GM21390 (cell line): ENCODE data around the gene CDC20.

ENCODE experiments used
- ATAC-seq: cut with Tn5 transposase; IDR thresholded peaks from one replicate; pipeline ENCODE4 v1.9.1; 2021; ENCODE audit not compliant: unreplicated experiment

CDC20 gene

DNA sequence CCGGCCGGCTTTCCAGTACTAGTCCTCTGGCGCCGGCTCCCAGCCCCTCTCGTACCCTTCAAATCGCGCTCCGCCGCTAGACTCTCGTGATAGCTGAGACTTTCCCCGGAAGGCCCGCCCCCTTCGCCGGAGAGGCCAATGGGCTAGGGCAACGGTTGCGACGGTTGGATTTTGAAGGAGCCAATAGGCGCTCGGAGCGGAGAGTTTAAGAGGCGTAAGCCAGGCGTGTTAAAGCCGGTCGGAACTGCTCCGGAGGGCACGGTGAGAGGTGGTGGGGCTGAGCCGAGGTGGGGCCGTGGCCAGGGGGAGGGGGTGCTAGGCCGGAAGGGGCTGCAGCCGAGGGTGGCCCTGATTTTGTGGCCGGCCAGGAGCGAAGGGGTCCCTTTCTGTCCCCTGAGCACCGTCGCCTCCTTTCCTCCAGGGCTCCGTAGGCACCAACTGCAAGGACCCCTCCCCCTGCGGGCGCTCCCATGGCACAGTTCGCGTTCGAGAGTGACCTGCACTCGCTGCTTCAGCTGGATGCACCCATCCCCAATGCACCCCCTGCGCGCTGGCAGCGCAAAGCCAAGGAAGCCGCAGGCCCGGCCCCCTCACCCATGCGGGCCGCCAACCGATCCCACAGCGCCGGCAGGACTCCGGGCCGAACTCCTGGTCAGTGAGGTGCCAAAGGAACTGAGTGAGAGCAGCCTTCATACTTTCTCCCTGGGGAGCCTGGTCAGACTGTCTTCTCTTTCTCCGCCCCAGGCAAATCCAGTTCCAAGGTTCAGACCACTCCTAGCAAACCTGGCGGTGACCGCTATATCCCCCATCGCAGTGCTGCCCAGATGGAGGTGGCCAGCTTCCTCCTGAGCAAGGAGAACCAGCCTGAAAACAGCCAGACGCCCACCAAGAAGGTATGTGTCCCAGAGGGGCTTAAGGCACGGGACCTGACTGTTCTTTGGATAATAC lies at the start of gene CDC20:
TSS of gene CDC20 (plus strand) at position 236 of the 948 bp plus-strand sequence. CDS start at position 471, 235 bp downstream.
- peak; percentile 94 for ATAC-seq

DNA sequence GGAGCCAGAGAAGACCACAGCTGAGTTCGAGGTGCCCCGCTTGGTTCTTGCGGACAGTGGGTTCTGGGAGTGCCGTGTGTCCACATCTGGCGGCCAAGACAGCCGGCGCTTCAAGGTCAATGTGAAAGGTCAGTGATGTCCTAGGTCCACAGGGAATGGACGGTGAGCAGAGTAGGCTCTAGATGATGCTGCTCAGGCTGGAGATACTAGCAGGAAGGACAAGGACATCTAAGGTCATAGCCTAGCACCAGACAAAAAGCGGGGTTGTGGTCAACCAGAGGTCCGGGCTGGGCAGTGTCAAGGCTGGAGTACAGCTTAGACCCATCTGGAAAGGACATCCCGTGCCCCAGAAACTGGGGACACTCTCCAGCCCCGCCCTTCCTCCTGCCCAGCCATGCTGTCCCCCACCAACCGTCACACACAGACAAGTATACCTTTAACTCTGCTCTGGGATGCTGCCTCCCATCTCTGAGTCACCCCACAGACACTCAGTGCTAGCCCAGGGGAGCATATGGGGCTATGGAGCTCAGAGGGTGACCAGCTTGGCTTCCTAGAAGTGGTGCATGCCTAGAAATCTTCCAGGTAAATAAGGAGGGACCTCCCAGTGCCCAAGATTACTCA lies 49.3 kb upstream of the CDC20 start:
- no peak for ATAC-seq

DNA sequence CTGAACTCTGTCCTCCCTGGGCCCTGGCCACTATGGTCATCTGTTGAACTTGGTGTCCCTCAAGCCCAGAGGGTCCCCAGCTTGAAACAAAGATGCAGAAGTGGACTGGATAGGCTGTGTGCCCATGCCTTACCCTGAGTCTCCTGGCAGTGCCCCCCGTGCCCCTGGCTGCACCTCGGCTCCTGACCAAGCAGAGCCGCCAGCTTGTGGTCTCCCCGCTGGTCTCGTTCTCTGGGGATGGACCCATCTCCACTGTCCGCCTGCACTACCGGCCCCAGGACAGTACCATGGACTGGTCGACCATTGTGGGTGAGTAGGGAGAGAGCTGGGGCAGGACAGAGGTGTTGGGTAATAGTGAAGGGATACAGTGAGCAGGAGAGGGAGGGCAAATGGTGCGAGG lies 47.3 kb upstream of the CDC20 start:
- ATAC-seq, result no peak

DNA sequence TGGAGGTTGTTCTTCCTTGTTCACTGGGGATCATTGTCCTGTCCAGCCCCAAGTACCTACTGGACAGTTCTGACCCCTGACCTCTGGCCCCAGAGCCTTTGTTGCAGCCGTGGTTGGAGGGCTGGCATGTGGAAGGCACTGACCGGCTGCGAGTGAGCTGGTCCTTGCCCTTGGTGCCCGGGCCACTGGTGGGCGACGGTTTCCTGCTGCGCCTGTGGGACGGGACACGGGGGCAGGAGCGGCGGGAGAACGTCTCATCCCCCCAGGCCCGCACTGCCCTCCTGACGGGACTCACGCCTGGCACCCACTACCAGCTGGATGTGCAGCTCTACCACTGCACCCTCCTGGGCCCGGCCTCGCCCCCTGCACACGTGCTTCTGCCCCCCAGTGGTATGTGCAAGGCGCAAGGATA lies 46.6 kb upstream of the CDC20 start:
- ATAC-seq, result no peak

DNA sequence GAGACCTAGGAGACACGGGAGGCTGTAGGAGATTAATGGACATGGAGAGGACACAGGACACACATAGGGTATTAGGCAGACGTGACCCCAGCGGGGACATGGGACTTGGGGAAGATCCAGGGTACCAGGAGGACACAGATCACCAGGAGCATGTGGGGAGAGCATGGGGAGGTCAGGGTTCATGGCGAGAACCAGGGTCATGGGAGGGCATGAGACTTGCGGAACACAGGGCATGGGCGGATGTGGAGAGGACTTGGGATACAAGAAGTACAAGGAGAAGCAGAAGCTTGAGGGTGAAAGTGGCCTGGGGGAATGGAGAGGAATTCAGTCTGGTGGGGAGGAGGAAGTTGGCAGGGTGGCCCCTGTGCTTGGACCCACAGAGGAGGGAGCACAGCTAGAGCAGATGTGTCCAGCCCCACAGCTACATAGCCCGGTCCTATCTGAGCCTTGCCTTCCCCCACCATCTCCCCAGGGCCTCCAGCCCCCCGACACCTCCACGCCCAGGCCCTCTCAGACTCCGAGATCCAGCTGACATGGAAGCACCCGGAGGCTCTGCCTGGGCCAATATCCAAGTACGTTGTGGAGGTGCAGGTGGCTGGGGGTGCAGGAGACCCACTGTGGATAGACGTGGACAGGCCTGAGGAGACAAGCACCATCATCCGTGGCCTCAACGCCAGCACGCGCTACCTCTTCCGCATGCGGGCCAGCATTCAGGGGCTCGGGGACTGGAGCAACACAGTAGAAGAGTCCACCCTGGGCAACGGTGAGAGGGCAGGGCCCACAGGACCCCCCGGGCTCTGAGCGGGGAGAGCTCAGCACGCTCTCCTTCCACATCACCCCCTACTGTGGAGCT lies 45.9 kb upstream of the CDC20 start:
- ATAC-seq, result no peak

DNA sequence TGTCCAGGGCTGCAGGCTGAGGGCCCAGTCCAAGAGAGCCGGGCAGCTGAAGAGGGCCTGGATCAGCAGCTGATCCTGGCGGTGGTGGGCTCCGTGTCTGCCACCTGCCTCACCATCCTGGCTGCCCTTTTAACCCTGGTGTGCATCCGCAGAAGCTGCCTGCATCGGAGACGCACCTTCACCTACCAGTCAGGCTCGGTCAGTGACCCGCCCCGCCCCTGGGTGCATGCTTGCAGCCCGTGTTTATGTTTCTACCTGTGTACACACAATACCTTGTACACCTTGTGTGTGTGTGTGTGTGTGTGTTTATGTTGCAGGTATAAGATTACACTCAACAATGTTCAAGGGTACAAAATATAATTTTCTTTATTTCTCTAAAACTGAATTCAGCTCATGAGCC lies 45.0 kb upstream of the CDC20 start:
- no peak for ATAC-seq

DNA sequence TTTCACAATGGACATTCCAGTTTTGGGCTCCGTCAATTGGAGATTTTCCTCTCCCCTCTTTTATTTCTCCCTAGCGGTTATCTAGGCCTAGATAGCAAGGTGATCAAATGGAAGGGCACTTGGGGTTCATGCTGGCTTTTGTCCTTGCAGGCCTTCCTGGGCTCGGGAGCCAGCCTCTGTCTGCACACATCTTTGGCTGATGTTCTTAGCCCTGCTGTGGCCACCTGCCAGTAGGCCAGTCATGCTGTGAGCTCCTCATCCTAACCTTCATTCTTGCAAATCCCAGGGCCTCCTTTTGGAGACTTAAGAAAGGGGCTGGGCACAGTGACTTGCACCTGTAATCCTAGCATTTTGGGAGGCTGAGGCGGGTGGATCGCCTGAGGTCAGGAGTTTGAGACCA lies 44.5 kb upstream of the CDC20 start:
- ATAC-seq, result no peak

DNA sequence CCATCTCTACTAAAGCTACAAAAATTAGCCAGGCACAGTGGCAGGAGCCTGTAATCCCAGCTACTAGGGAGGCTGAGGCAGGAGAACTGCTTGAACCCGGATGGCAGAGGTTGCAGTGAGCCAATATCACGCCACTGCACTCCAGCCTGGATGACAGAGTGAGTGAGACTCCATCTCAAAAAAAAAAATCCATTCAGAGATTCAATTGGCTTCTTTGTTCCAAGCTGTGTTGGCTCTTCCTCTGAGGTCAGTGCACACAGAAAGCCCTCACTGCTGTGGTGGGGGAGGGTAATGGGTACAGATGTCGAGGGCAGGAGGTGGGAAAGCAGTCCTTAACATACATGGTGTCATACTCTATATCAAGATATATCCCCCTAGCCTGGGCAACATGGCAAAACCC lies 43.3 kb upstream of the CDC20 start:
- no peak for ATAC-seq

DNA sequence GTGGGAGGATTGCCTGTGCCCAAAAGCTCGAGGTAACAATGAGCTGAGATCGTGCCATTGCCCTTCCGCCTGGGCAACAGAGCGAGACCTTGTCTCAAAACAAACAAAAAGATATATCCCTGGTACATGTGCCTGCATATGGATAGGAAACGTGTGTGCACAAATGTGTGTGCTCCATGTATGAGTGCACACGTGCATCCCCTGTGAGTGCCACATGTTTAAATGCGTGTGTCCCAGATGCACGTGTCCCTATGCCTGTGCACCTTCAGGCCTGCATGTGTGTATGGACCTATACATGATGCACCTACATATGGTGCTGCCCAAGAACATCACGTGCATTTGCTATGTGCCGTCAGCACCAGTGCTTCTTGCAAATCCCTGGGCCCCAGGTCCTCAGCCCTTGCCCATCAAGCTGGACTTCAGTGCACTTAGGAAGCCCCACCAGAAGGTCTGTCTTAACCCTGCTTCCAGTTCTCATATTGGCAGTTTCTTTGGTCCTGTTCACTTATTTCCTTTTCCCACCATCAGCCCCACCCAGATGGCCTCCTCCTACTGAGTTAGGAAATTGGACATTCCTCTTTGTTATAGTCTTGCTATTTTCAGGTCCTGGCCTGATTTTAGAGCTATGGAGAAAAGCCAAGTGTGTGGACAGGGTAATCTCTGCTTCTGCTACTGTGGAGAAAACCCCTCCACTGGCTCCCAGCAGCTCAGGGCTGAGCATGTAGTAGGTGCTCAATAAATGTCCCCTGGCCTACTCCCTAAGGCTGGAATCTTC lies 42.6 kb upstream of the CDC20 start:
- no peak for ATAC-seq

DNA sequence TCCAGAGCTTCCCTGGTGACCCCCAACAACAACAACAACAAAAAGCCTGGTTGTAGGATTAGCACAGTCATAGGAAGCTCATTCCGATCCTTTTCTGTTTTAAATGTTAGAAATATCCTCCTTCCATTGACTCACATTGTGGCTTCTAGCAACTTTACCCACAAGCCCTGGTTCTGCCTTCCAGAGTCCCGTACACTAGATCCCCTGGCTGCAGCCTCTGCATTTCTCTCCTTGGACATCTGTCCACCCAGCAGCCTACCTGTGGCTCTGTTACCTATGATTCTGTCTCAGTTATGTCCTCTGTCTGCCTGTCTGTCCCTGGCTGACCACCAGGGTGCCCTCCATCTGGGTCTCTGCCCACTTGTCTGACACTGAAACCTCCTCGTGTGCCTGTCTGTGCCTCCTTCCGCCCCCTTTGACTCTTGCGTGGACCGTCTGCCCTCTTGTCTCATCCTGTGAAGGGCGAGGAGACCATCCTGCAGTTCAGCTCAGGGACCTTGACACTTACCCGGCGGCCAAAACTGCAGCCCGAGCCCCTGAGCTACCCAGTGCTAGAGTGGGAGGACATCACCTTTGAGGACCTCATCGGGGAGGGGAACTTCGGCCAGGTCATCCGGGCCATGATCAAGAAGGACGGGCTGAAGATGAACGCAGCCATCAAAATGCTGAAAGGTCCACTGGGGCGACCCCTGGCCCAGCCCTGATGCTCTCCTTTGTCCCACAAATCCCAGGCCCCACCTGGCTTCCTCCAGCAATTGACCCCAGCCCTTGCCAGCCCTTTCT lies 41.9 kb upstream of the CDC20 start:
- ATAC-seq, result no peak

DNA sequence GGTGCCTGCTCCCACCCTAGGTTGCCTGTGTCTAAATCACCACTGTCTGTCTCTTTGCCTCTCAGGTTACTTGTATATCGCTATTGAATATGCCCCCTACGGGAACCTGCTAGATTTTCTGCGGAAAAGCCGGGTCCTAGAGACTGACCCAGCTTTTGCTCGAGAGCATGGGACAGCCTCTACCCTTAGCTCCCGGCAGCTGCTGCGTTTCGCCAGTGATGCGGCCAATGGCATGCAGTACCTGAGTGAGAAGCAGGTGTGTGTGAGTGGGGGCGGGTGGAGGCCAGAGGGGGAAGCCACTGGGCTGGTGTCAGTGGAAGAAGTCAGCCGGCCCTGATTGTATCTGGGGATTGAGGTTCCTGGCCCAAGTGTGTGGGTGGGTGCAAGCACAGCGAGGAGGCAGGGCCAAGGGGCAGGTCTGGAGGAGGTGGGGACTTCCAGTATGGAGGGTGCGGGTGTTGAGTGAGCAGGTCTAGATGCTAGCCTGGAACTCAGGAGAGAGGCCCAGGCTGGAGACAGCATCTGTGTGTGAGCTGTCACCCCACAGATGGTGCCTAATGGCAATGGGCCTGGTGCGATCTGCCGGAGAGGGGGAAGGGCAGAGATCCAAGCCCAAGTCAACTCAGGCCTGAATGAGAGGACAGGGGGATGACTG lies 40.8 kb upstream of the CDC20 start:
- no peak for ATAC-seq

DNA sequence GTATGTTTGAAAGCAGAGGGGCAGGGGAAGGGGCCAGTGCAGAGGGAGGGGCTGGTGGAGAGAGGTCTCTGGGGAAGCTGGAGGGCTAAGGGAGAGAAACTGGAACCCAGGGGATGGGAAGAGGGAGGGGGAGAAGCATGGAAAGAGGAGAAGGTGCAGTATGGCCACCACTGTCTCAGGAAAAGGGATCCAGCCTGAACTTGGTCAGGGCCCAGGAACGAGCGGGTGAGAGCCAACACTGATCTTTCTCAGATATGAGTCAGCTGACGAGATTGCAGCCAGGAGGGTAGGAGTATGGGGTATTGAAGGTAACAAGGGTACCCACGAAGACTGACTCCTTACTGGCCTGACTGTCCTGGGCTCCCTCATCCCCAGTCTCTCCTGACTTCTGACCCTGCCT lies 40.0 kb upstream of the CDC20 start:
- no peak for ATAC-seq

DNA sequence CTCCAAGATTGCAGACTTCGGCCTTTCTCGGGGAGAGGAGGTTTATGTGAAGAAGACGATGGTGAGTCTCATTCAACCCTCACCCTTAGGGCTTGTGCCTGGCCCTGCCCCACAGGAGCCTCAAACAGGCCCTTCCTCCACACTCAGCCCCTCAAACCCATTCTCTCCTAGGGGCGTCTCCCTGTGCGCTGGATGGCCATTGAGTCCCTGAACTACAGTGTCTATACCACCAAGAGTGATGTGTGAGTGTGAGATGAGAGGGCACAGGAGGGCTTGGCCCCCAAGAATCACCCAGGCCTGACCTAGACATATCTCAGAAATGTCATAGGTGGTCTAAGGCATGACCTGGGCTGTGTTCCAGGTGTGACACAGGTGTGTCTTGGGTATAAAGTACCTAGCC lies 39.5 kb upstream of the CDC20 start:
- no peak for ATAC-seq

DNA sequence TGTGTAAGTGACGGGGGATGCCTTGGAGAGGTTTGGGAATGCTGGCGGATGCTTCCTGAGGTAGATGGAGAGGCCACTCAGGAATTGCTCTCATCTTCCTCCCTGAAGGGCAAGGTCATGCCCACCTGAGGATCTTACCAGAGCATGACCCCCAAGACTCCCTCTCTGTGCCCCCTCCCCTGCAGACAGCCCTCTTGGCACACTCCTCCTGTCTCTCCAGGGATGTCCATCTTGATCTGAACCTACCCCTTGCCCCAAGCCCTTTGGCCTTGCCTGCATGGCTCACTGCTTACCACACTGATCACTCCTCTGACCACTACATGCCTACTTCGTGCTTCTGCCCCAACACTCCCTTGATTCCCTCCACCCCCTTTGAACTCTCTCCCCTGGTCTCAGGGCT lies 39.0 kb upstream of the CDC20 start:
- no peak for ATAC-seq

DNA sequence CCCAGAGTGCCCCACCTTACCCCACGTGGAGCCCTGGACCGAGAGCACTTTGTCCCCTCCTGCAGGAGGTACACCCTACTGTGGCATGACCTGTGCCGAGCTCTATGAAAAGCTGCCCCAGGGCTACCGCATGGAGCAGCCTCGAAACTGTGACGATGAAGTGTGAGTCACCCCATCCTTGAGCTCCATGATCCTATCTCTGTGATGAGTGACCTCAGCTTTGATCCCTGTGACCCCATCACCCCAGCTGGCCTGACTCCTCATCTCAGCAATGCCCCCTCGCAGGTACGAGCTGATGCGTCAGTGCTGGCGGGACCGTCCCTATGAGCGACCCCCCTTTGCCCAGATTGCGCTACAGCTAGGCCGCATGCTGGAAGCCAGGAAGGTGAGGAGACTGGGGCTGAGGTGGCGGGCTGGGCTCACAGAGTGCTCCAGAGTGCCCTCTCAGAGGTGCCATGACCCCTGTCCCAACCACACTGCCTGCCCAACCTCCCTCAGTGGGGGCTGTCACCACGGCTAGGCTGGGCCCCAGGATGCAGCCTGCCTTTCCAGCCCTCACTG lies 37.4 kb upstream of the CDC20 start:
- no peak for ATAC-seq

DNA sequence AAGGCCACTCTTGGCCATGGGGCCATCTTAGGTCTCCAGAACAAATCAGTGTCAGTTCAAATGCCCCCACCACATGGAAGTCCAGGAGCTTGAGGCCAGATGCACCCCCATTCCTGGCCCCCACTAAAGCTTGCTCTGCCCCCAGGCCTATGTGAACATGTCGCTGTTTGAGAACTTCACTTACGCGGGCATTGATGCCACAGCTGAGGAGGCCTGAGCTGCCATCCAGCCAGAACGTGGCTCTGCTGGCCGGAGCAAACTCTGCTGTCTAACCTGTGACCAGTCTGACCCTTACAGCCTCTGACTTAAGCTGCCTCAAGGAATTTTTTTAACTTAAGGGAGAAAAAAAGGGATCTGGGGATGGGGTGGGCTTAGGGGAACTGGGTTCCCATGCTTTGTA lies 36.3 kb upstream of the CDC20 start:
- ATAC-seq, result no peak

DNA sequence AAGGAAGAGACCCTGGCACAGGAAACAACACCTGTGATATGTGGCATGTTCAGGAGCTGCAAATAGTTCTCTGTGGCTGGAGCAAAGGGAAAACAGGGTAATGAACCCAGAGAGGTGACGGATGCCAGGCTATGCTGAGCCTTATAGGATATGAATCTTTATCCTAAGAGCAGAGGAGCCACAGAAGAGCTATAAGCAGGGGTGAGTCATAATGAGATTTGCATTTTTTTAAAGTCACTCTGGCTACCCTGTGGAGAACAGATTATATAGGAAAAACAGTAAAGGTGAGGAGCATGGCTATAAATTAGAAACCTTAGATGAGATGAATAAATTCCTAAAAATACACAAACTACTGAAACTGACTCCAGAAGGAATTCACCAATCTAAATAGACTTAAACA lies 34.0 kb upstream of the CDC20 start:
- ATAC-seq, result no peak

DNA sequence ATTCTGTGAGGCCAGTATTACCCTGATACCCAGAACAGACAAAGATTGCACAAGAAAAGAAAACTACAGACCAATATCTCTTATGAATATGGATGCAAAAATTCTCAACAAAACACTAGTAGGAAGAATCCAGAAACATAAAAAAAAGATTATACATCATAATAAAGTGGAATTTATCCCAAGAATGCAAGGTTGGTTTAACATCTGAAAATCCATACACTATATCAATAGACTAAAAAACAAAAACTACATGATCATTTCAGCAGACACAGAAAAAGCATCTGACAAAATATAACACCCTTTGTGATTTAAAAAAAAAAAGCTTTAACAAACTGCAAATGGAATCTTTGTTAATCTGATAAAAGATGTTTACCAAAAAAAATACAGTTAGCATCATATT lies 33.4 kb upstream of the CDC20 start:
- ATAC-seq, result no peak
